Spleen (tissue), 11 donors: ENCODE data around the gene ELMO3. TPM values are rescaled to one million over a fixed set of nuclear protein-coding genes. Genes with fewer than 3 reads are reported as not detected.

ENCODE experiments used
- DNase-seq: peaks from one replicate; pipeline ENCODE4 v3.0.0-alpha.2; 2020
- H3K27ac ChIP-seq, 8 donors: fragments of 200-600 bp; sonication (generic) in 7 of 8; 1 replicate in 4 of 8; 2 replicates in 4 of 8; pipeline versions ENCODE4 v1.5.0 to v1.8.0; 2016 to 2021; ENCODE audit warnings: inconsistent platforms in 4 of 8, mild to moderate bottlenecking in 4 of 8, moderate library complexity in 1 of 8
- H3K27me3 ChIP-seq, 7 donors: fragments of 200-600 bp; sonication (generic) in 6 of 7; replicated peaks in 1 of 7; 1 replicate in 4 of 7; 2 replicates in 3 of 7; pipeline versions ENCODE4 v1.5.0 to v1.8.0; 2016 to 2021; ENCODE audit warnings: inconsistent platforms in 3 of 7, mild to moderate bottlenecking in 1 of 7
- H3K36me3 ChIP-seq, 6 donors: fragments of 200-600 bp; sonication (generic) in 5 of 6; 1 replicate in 4 of 6; 2 replicates in 2 of 6; pipeline versions ENCODE4 v1.5.0 to v1.8.0; 2016 to 2021; ENCODE audit warnings: inconsistent platforms in 2 of 6
- H3K4me1 ChIP-seq, 6 donors: fragments of 200-600 bp; sonication (generic) in 5 of 6; 1 replicate in 3 of 6; 2 replicates in 3 of 6; pipeline versions ENCODE4 v1.5.0 to v1.8.0; 2016 to 2021; ENCODE audit warnings: inconsistent platforms in 3 of 6
- H3K4me3 ChIP-seq, 8 donors: fragments of 200-600 bp; sonication (generic) in 7 of 8; 1 replicate in 4 of 8; 2 replicates in 4 of 8; pipeline versions ENCODE4 v1.5.0 to v1.8.0; 2016 to 2021; ENCODE audit warnings: inconsistent platforms in 4 of 8, mild to moderate bottlenecking in 4 of 8, moderate library complexity in 2 of 8
- H3K9me3 ChIP-seq, 8 donors: fragments of 200-600 bp; sonication (generic) in 7 of 8; 1 replicate in 4 of 8; 2 replicates in 4 of 8; pipeline versions ENCODE4 v1.5.0 to v1.8.0; 2016 to 2021; ENCODE audit warnings: inconsistent platforms in 4 of 8
- CTCF ChIP-seq, 11 experiments: fragments of 200-600 bp in 7 of 11; fragments of 450-650 bp in 4 of 11; sonication (generic) in 4 of 11; IDR thresholded peaks in 8 of 11; conservative IDR thresholded peaks in 3 of 11; 1 replicate in 7 of 11; 2 replicates in 4 of 11; pipeline versions ENCODE4 v1.4.0 to v1.8.0; 2016 to 2021; ENCODE audit warnings: antibody characterized with exemption in 11 of 11, inconsistent platforms in 4 of 11, mild to moderate bottlenecking in 1 of 11
- POLR2A ChIP-seq, 3 donors: fragments of 450-650 bp; IDR thresholded peaks; one replicate each; pipeline ENCODE4 v1.5.1; 2017; ENCODE audit warnings: antibody characterized with exemption in 3 of 3, mild to moderate bottlenecking in 1 of 3
- POLR2AphosphoS5 ChIP-seq, 3 donors: sonication (generic); formaldehyde crosslinking; IDR thresholded peaks; one replicate each; pipeline ENCODE4 v1.5.1; 2017; ENCODE audit warnings: antibody characterized with exemption in 3 of 3
- WGBS, 5 donors: extraction: QIAGEN DNeasy Blood & Tissue Kit in 3 of 5; methylation state at CpG; one replicate each; pipeline versions ENCODE4 v1.1.5 to v1.1.7; 2013 to 2018; 5-methylcytosine and 5-hydroxymethylcytosine counted together
- intact Hi-C: fragments of 100-400 bp; cut with DNase I; formaldehyde crosslinking; loops from one replicate; pipeline ENCODE4 v1.15.0; 2023; ENCODE audit warnings: low total_unique reads
- polyA plus RNA-seq, 3 donors: library from polyadenylated mRNA; stranded (reverse); fragments of 200-250 nt; gene quantifications; one replicate each; pipeline ENCODE4 v1.2.1, GENCODE V29; 2013
- total RNA-seq, 7 donors: library from RNA; depleted of rRNA in 3 of 7; stranded (reverse); fragments of >200 nt in 3 of 7; fragmentation: NEBNext Ultra II Directional in 4 of 7; extraction: Animal tissue kit (Norgen Biotek cat#: 25700) in 4 of 7; gene quantifications; one replicate each; pipeline versions ENCODE4 v1.1.0 to v1.2.1, GENCODE V29; 2016 to 2021
- donor health status: healthy with polysubstance abuse.
- donor health status: DM: no; HTN: no; CAD: no; lungs with moderate emphysema.
- donor health status: DM: no; HTN: no; CAD: no.
- donor health status: Bipolar disorder and iron deficiency.
- donor health status: healthy.
- donor health status: DM: no; HTN: no; CAD: no.
- donor health status: DM: yes; HTN: yes; CAD: no.

ELMO3 gene
- total and polyA plus RNA-seq, 10 donors: 2.8 to 8.7 (median 4.0) TPM

- Histone ChIP-seq H3K4me1 (peaks cover 11 to 64% (median 44%) of the 10 kb centered on the region in 6 donors), H3K27ac (peak overlapping the region in 5 of 8 donors; percentile 95 to 99 (median 95)), H3K27me3 (peaks cover 0 to 32% (median 0%) of the 10 kb centered on the region in 7 donors), H3K4me3 (peak overlapping the region in 7 of 8 donors; percentile 66 to 86 (median 70)), H3K9me3 (no peaks in the 10 kb centered on the region), H3K36me3 (peaks cover 0 to 12% (median 0%) of the 10 kb centered on the region in 6 donors)
- TF ChIP-seq CTCF (IDR thresholded peaks at IDR 0.05 in 8 of 11, conservative IDR thresholded peaks at IDR 0.05 in 3 of 11): peak; percentile 66 to 87 (median 78)
- peak; percentile 70 to 81 (median 79) for TF ChIP-seq POLR2AphosphoS5 (IDR thresholded peaks at IDR 0.05)
- TF ChIP-seq POLR2A (IDR thresholded peaks at IDR 0.05): no peak
- intact Hi-C loops: no loop called here
- DNase-seq: peak; percentile 96
- 14 to 26% (median 17%) methylated on average over 39 to 43 of the region's 43 CpGs for WGBS, 5 donors
Measured at GRCh38 chr16:67184995-67185650, 13.8 kb upstream of the ELMO3 start.

GRCh38 chr16:67185651-67186134 is 13.2 kb upstream of the ELMO3 start:
- peaks cover 0 to 12% (median 0%) of the 10 kb centered on the region in 6 donors for H3K36me3 ChIP-seq
- H3K4me1 ChIP-seq: peaks cover 11 to 69% (median 46%) of the 10 kb centered on the region in 6 donors
- H3K9me3 ChIP-seq: no peaks in the 10 kb centered on the region
- TF ChIP-seq POLR2AphosphoS5 (IDR thresholded peaks at IDR 0.05) (no peak), POLR2A (IDR thresholded peaks at IDR 0.05) (no peak), CTCF (IDR thresholded peaks at IDR 0.05 in 8 of 11, conservative IDR thresholded peaks at IDR 0.05 in 3 of 11) (peak in 6 of 11 experiments; percentile 1 to 31 (median 20))
- 7 to 14% (median 11%) methylated on average over 12 of the region's 12 CpGs for WGBS, 5 donors
- intact Hi-C loops: no loop called here
- DNase-seq: no peak
- H3K27me3 ChIP-seq: peaks cover 0 to 32% (median 0%) of the 10 kb centered on the region in 7 donors
- H3K27ac ChIP-seq: peak overlapping the region in 6 of 8 donors; percentile 16 to 99 (median 95)
- H3K4me3 ChIP-seq: peak overlapping the region in 7 of 8 donors; percentile 66 to 86 (median 70)

GRCh38 chr16:67186550-67186950 is 12.4 kb upstream of the ELMO3 start:
- no peak for TF ChIP-seq POLR2AphosphoS5 (IDR thresholded peaks at IDR 0.05)
- TF ChIP-seq CTCF (IDR thresholded peaks at IDR 0.05 in 8 of 11, conservative IDR thresholded peaks at IDR 0.05 in 3 of 11): no peak
- TF ChIP-seq POLR2A (IDR thresholded peaks at IDR 0.05): no peak
- H3K27me3 ChIP-seq: peaks cover 0 to 32% (median 0%) of the 10 kb centered on the region in 7 donors
- H3K4me1 ChIP-seq: peaks cover 17 to 78% (median 55%) of the 10 kb centered on the region in 6 donors
- no peaks in the 10 kb centered on the region for H3K9me3 ChIP-seq
- H3K36me3 ChIP-seq: peaks cover 0 to 12% (median 0%) of the 10 kb centered on the region in 6 donors
- 32 to 80% (median 62%) methylated on average over 5 of the region's 5 CpGs for WGBS, 5 donors
- H3K4me3 ChIP-seq: no peak overlapping the region
- DNase-seq: no peak
- peak overlapping the region in 3 of 8 donors; percentile 95 to 99 (median 96) for H3K27ac ChIP-seq
- intact Hi-C loops: no loop called here
